GM19025 (cell line): ENCODE results near the gene GPBP1L1.
A peak's percentile ranks its signal among the peaks of the same experiment; 100 is the strongest.
"Not testable (repeated sequence)": the region's sequence is repeated elsewhere in the genome, so short reads cannot be mapped to it uniquely, and the experiment has no call there.

Source experiments
- ATAC-seq: cut with Tn5 transposase; IDR thresholded peaks from one replicate; pipeline ENCODE4 v1.9.1; 2021; ENCODE audit warnings: mild to moderate bottlenecking, low read depth, moderate library complexity; ENCODE audit not compliant: unreplicated experiment

Gene GPBP1L1, protein sequence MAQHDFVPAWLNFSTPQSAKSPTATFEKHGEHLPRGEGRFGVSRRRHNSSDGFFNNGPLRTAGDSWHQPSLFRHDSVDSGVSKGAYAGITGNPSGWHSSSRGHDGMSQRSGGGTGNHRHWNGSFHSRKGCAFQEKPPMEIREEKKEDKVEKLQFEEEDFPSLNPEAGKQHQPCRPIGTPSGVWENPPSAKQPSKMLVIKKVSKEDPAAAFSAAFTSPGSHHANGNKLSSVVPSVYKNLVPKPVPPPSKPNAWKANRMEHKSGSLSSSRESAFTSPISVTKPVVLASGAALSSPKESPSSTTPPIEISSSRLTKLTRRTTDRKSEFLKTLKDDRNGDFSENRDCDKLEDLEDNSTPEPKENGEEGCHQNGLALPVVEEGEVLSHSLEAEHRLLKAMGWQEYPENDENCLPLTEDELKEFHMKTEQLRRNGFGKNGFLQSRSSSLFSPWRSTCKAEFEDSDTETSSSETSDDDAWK

DNA sequence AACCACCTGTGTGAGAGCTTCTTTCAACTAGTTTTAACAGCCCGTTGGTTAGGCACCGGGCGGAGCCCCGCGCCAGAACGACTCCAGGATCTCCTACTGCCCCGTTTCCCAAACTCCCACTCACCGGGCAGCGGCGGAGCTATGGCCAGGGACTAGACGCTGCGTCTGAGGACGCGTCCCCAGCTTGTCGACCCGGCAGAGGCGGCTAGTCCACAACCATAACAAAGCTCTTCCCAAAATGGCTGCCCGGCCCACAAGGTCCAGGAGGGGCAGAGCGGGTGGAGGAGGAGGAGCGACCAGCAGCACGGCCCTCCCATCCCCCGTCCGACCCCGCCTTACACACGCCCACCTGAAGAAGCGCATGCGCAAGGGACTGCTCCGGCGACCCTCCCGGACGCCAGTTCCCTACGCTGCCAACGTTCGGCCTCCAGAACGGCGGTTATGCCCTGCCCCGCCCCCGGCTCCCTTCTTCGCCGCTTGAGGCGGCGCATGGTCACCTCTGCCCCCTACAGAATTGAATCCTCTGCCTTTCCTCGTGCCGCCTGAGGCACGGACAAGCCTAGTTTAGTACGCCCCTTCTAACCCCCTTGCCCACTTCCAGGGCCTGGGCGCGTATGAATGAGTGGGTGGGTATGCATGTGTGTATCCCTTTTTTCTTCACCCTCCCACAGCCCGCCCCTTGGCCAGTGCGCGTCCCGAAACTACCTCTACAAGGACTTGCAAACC is at the start of gene GPBP1L1:
GPBP1L1 (minus strand) TSS at position 246 of the 726 bp plus-strand sequence. CDS start 27,446 bp downstream, outside the sequence.
- ATAC-seq, result peak; percentile 44

DNA sequence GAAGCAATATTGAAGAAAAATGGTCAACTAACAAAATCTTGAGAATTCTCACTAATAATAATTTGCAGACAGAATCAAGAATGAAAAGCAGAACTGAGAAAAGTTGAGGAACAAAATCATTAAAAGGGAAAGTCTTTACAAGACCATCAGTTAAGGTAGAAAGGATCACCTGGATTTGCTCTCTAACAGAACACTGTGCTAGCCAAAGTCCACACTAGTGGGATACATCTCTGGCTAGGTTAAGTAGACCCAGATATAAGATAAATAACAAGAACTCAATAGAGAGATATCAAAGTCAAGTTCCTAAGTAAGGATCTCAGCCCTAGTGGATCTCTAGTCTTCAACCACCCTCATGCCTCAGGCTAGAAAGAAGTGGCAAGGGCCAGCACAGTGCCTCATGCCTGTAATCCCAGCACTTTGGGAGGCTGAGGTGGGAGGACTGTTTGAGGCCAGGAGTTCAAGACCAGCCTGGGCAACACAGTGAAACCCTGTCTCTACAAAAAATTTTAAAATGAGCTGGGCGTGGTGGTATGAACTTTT is 44.5 kb upstream of the GPBP1L1 start:
- ATAC-seq, result no peak

DNA sequence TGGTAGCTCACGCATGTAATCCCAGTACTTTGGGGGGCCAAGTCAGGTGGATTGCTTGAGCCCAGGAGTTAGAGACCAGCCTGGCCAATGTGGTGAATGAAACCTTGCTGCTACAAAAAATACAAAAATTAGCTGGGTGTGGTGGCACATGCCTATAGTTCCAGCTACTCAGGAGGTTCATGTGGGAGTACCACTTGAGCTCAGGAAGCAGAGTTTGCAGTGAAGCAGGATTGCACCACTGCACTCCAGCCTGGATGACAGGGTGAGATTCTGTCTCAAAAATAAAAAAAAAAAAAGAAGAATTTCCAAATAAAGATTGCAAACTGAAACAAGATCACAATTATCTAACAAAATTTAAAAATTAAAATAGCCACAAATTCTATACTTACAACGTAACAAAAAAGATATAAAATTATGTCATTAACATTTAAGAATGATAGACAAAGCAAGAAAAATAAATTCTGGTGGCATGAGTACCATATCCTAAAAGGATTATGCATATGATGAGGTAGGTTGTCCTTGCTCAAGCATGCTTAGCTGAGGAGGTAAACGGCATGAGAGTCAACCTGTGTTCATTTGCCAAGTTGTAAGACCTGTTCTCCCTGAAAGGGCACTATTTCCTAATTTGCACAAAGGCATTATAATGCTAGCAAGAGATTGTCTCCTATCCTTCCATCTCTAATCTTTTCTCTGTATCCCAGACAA is 43.9 kb upstream of the GPBP1L1 start:
- no peak for ATAC-seq

DNA sequence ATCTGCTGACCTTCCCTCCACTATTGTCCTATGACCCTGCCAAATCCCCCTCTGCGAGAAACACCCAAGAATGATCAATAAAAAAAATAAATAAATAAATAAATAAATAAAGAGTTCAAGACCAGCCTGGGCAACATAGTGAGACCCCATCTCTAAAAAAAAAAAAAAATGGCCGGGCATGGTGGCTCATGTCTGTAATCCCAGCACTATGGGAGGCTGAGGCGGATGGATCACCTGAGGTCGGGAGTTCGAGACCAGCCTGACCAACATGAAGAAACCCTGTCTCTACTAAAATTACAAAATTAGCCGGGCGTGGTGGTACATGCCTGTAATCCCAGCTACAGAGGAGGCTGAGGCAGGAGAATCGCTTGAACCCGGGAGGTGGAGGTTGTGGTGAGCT is 39.7 kb upstream of the GPBP1L1 start:
- not testable (repeated sequence) for ATAC-seq

DNA sequence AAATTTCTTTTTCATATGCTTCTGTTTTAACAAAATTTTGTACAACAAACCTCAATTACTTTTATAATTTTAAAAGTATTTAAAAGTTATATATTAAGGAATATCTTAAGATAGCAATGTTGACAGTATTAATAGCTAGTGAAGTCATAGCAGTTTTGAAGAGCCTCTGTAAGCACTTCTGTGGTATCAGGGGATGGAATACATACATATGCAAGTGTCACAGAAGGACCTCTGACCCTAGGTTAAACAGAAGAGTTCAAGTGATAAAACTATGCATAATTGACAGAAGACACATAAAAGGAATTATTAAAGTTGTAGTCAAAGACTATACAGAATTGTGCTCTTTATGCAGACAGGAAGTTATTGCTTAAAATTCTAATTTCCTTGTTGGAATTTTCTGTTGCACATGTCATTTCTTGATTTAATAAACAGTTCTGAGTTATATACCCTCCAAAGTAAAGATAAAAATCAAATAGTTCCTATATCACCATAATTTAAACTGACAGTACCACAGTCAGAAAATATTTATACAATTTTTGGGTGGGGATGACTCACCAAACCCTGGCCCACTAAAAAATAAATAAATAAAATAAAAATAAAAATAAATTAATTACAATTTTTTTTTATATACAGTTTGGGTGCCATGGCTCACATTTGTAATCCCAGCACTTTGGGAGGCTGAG is 37.1 kb upstream of the GPBP1L1 start:
- no peak for ATAC-seq

DNA sequence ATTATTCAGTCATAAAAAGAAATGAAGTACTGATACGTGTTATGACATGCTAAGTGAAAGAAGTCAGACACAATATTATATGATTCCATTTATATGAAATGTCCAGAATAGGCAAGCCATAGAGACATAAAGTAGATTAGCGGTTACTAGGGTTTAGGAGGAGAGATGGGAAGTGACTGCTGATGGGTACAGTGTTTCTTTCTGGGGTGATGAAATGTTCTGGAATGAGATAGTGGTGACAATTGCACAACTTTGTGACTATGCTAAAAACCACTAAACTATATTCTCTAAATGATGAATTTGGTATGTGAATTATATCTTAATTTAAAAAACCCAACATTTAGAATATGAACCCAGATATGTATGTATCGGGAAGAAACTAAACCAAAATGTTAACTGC is 36.5 kb upstream of the GPBP1L1 start:
- ATAC-seq, result no peak

DNA sequence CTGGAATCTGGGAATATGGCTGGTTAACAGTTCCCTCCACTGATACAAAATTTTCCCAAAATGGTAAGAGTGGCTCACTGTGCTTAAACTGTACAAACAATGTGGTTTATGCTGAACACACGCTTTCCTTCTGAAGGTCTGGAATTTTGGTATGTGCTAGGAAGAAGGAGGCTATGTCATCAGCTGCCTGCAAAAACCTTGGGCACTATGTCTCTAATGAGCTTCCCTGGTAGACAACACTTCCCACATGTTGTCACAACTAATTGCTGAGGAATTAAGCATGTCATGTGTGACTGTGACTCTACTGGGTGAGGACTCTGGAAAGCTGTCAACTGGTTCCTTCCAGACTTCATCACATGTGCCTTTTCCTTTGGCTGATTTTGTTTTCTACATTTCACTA is 34.9 kb upstream of the GPBP1L1 start:
- no peak for ATAC-seq

DNA sequence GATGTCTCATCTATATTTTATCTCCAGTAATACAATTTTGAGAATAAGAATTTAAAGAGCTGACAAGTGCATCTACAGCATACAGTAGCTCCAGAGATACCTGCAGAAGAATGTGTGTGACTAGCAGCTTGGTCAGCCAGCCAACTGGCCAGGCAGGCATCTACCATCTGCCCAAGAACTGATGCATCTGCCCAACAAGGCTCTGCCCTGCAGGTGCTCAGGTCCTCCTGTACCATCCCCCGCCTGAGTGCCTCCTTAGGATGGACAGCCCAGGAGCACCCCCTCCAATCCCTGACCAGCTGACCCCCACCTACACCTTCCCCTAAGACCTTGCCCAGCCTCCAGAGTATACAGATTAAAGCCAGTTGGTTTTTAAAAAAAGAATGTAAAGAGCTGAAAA is 32.0 kb upstream of the GPBP1L1 start:
- no peak for ATAC-seq

DNA sequence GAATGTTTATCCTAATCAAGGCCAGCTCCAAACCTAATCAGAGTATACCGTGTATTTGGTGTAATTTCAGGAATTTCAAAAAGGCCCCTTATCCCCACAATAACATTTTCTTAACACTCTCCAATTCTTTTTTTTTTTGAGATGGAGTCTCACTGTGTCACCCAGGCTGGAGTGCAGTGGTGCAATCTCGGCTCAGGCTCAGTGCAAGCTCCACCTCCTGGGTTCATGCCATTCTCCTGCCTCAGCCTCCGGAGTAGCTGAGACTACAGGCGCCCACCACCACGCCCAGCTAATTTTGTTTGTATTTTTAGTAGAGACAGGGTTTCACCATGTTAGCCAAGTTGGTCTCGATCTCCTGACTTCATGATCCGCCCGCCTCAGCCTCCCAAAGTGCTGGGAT is 31.1 kb upstream of the GPBP1L1 start:
- not testable (repeated sequence) for ATAC-seq

DNA sequence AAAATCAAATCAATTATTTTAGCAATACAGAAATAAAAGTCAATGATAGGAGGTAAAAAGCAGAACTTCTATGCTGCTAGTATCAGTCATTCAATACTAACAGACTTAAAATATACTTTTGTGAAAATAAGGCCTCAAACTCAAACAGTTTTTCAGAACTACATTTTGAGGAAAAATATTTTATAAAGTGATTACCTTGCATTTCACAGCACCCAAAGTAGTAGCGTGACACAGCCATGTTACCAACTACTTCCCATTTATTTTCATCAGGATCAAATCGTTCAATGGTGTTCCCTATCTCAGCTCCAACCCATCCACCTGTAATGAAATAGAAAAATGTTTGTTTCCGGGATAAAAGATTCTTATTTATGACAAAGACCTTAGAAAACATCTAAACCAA is 30.4 kb upstream of the GPBP1L1 start:
- ATAC-seq, result no peak

DNA sequence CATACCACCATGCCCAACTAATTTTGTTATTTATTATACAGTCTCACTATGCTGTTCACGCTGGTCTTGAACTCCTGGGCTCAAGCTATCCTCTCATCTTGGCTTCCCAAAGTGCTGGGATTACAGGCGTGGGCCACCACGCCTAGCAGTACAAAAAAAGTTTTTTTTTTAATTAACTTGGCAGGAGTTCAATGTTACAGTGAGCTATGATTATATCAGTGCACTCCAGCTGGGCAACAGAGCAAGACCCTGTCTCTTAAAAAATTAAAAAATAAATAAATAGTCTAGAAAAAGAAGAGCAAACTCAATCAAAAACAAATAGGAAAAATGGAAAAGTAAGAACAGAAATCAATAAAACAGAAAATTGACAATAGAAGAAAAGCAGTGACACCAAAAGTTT is 27.4 kb upstream of the GPBP1L1 start:
- ATAC-seq, result no peak

DNA sequence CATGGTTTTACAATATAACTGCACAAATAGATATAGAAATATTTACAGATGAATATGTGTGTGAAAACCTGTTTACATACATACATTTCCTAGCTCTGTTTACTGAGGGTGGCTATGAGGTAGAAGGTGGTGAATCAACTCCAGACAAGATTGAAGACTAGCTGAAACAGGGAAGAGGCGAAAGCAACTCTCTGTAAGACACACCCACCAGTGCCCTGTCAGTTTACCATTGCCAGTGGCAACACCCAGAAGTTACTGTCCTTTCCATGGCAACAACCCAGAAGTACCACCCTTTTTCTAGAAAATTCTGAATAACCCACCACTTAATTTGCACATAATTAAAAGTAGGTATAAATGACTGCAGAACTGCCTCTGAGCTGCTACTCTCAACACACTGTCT is 18.3 kb upstream of the GPBP1L1 start:
- ATAC-seq, result no peak

DNA sequence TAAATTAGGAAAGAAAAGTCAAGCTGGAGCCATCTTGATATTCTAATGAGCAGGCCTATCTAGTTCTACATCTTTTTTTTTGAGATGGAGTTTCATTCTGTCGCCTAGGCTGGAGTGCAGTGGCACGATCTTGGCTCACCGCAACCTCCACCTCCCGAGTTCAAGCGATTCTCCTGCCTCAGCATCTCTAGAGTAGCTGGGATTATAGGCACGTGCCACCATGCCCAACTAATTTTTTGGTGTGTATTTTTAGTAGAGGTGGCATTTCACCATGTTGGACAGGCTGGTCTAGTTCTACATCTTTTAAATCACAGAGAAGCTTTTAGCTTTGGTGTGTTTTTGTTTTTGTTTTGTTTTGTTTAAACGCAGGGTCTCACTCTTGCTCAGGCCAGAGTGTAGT is 8.5 kb upstream of the GPBP1L1 start:
- no peak for ATAC-seq

DNA sequence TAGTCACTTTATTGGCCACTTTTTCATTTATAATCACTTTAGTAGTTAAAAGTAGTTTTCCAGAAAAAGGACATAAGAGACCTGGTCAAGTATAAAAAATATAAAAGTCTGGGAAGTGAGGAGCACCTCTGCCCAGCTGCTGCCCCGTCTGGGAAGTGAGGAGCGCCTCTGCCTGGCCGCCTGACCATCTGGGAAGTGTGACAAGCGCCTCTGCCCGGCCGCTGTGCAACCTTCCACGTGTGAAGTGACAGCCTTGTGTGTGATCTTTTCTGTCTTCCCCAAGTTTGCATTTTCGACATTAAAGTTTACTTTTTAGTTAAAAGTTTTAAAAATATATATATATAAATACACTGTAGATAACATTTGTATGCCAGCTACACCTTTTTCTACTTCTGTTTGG is 7.5 kb upstream of the GPBP1L1 start:
- ATAC-seq, result not testable (repeated sequence)

DNA sequence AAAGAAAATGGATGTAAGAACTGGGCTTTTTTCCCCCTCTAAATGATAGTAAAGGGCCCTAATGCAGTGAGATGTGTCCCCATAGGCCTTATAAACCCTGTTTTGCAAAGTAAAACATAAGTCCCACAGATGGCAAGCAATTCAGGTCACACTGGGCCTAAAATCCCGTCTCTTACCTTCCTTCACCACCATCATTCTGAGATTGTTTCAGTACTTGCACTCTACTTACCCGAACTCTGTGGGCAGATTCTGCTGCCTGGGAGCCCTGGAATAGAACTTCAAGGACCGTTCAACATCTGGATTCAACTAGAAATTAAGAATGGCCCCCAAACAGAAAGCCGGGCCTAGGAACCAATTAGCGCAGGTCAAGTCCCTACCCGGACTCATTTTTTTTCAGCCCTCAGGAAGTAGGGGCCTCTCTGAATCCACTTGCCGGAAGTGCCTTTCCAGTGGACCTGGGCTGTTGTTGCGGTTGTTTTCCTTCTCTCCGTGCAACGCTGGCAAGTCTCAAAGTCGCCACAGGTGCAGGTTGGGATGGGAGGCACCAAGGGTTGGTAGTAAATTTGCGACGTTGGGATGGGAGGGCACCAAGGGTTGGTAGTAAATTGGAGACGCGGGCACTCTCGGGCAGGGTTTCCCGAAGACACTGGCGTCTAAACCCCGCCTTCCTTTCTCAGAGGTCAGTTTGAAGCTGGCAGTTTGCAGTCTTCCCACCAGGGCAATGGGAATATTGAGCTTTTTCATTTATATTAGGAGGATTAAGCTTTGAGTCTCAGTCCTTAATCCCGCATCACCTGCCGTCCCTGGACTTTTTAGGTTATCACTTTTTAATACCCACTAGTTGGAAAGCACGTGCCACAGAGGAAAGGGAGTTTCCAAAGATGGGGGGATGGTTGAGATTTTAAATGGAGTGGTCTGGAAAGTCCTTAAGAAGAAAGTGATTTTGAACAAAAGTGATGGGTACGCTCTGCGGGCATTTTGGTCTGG is 1.7 kb upstream of the GPBP1L1 start, which contains the start of gene TMEM69:
TMEM69 (plus strand) TSS at position 428 of the 987 bp plus-strand sequence. CDS start 2,888 bp downstream, outside the sequence.
- ATAC-seq, result no peak

DNA sequence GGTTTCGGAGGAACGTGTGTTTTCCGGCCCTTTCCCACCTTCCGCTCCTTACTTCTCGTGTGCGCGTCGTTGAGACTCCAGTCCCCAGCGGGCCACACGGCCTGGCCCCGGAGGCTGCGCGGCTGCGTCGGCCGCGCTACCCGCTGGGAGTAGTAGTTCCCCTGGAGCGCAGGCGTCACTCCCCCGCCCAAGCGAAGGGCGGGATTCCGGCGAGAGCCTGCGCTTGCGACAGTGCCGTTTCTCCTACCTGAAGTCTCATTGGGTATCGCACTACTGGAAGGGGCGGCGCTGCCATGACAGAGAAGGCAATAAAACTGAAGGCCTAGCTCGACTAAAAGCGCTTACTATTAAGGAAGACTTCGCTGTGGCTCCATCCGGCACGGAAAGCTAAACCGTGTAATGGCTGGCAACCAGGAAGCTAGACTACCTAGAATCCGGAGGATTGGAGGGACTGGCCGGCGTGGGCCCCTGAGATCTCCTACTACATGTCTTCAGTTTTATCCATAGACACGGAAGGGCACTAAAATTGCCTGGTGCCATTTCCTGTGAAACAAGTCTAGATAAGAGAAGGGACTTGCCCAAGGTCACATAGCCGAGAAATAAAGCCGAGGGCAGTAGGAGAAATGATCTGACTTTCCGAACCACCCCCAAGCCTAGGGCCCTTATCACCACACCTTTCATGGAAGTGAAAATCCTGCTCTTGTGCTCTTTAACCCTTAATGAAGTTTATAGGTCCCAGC is 851 bp upstream of the GPBP1L1 start:
- ATAC-seq, result peak; percentile 84

DNA sequence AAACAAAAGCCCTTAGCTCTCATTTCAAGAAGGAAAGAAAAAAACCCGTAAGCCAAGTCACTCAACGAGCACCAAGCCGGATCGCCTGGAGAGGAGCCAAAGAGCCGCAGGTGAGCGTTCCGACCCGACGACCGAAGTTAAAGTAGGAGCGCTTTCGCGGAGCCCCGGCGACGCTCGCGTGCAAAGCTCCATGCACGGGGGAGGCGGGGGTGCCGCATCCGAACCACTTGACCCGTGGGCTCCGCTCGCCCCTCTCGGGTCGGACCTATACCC is 382 bp downstream of the GPBP1L1 start:
- peak; percentile 2 for ATAC-seq

DNA sequence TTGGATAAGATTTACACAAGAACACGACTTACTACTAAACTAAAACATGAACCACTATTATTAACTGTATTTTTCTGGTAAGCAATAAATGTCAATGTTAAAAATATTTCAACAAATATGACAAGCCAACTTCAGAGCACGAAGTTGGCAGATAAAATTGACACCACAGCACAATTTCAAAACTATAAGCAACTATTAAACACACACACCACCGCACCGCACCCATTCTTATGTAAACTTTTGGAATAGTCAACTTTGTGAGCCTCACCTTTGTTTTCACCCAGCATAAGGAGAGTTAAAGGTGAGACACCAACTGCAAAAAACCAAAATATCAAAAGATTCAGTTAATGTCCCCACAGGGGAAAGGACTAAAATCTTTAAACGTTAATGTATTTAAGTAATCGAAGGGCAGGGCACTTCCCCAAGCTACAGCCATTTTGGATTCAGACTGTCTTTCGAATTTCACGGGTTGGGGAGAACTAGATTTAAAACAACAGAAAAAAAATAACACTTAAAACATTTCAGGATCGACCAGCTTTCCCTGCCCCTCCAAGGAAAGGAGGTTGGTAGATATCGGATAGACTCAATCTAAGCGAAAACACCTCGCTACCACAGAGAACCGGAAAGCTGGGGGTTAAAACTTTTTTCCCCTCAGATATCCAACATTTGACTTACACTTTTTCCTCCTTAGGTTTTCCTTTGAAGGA is 872 bp downstream of the GPBP1L1 start:
- no peak for ATAC-seq
